Skeletal muscle satellite cell (primary cell): ENCODE results near the gene GRK3.

Experiments used
- H3K27me3 ChIP-seq: 2 replicates; pipeline ENCODE4 v1.7.0; 2013; ENCODE audit warnings: low read length; ENCODE audit not compliant: control insufficient read depth, insufficient read depth
- H3K36me3 ChIP-seq: 2 replicates; pipeline ENCODE4 v1.7.0; 2013; ENCODE audit warnings: mild to moderate bottlenecking, control low read depth, low read length; ENCODE audit not compliant: insufficient read depth
- H3K4me1 ChIP-seq: 2 replicates; pipeline ENCODE4 v1.7.0; 2013; ENCODE audit warnings: low read length; ENCODE audit not compliant: control insufficient read depth, insufficient read depth
- H3K4me2 ChIP-seq: 2 replicates; pipeline ENCODE4 v1.7.0; 2013; ENCODE audit warnings: mild to moderate bottlenecking, low read length
- H3K4me3 ChIP-seq: 2 replicates; pipeline ENCODE4 v1.7.0; 2013; ENCODE audit warnings: low read length
- H3K9ac ChIP-seq: 2 replicates; pipeline ENCODE4 v1.7.0; 2013; ENCODE audit warnings: mild to moderate bottlenecking, low read depth, low read length, moderate library complexity
- H3K9me3 ChIP-seq: replicated peaks from 2 replicates; pipeline ENCODE4 v1.7.0; 2013; ENCODE audit warnings: mild to moderate bottlenecking, control low read depth, low read length

GRK3 gene

DNA sequence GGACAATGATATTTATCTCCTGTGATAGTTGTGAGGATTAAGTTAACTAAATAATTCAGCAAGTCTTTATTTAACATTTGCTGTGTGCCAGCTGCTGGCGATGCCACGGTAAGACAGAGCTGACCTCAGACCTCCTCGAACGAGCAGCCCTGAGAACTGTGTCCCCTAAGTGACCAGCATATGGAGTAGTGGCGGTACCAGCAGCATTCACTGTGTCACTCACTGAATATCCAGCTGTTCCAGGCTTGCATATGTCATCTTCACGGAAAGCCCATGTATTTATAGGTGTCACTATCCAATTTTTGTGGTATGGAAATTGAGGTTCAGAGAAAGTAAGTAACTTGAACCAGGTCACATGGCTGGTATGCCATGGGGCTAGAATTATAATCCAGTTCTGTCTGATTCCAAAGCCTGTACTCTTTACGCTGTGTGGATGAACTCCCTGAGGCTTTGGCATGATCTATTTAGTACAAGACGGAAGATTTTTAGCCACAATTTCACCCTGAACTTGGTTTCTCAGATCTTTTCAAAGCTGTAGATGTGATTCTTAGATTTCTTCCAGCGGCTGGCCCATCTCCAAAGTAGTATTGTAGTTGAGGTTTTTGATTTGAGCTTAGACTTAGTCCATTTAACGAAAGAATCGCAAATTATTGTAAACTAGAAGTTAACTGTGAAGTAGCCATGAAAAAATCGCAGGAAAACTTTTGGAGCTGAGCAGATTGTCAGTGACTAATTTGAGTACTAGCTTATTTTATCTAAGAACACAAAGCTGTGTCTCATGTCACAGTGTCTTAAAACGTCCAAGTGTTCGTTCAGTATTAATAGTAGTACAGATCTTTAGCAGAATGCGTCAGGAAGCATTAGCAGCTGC, 128.2 kb downstream of the GRK3 start:
- Histone ChIP-seq H3K4me1 (no peaks in the 10 kb centered on the region), H3K36me3 (no peaks in the 10 kb centered on the region), H3K27me3 (peaks cover 4% of the 10 kb centered on the region), H3K4me2 (no peak overlapping the region), H3K4me3 (no peak overlapping the region), H3K9ac (no peak overlapping the region), H3K9me3 (no peaks in the 10 kb centered on the region)

DNA sequence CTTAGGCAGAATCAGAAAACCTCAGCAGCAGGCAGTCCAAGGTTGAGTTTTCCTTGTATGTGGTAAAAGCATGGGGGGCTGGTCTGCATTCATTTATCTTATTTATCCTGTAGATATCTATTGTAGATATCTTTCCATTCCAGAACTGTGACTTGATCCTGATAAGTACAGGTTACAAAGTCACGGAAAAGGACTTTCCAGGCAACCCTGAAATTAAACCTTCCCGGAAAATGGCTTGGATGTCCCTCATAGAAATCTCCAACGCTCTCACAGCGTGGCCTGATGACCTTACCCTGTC, 128.7 kb downstream of the GRK3 start:
- no peaks in the 10 kb centered on the region for H3K4me1 ChIP-seq
- no peak overlapping the region for H3K4me2 ChIP-seq
- no peaks in the 10 kb centered on the region for H3K9me3 ChIP-seq
- no peak overlapping the region for H3K4me3 ChIP-seq
- H3K36me3 ChIP-seq: no peaks in the 10 kb centered on the region
- peaks cover 6% of the 10 kb centered on the region for H3K27me3 ChIP-seq
- H3K9ac ChIP-seq: no peak overlapping the region

DNA sequence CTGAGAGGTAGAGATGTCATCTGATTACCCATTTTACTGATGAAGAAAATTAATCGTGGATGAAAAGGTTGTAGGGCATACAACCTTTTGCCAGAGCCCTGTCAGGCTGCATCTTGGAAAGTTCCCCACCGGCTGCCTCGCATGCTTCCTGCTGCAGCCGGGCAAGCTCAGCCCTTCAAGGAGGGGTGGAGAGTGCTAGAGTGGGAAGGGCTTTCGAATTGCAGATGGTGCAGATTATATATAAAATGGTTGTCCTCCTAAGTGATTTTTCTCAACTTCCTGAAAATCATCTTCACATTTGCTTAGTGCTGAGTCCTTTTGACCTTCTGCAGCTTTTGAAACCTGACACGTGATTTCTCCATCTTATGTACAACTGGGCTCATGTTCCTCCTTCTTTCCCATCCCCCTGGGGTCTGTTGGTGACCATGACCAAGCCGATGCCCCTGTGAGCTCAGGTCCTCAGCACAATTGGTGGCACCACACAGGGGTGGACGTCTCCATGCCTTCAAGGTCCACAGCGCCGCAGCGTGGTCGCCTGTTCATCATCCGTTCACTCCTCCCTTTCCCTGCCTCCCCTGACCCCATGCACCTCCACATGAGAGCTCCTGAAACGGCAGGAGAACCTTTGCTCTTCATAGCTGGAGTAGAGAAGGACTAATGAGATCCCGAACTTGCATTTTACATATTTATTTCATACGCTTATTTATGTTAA, 129.9 kb downstream of the GRK3 start:
- Histone ChIP-seq H3K9ac (no peak overlapping the region), H3K9me3 (no peaks in the 10 kb centered on the region), H3K4me1 (no peaks in the 10 kb centered on the region), H3K36me3 (no peaks in the 10 kb centered on the region), H3K27me3 (peaks cover 8% of the 10 kb centered on the region), H3K4me3 (no peak overlapping the region), H3K4me2 (no peak overlapping the region)

DNA sequence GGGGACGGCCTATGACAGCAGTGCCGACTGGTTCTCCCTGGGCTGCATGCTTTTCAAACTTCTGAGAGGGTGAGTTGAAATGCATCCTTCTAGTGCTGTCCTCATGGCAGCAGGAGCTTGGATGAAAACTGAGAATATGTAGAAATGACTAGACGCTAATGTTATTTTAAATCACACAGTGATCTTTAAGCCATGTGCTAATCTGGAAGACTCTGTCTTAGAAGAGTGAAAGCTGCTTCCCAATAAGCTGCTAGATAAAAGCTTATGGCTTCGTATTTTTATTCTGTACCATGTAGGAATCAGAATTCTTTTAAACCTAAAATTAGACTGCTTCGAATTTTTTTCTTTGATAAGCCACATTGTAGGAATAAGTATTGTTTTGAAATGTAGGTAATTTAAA, 130.7 kb downstream of the GRK3 start:
- Histone ChIP-seq H3K27me3 (peaks cover 8% of the 10 kb centered on the region), H3K4me1 (no peaks in the 10 kb centered on the region), H3K9me3 (no peaks in the 10 kb centered on the region), H3K9ac (no peak overlapping the region), H3K4me2 (no peak overlapping the region), H3K4me3 (no peak overlapping the region), H3K36me3 (no peaks in the 10 kb centered on the region)

DNA sequence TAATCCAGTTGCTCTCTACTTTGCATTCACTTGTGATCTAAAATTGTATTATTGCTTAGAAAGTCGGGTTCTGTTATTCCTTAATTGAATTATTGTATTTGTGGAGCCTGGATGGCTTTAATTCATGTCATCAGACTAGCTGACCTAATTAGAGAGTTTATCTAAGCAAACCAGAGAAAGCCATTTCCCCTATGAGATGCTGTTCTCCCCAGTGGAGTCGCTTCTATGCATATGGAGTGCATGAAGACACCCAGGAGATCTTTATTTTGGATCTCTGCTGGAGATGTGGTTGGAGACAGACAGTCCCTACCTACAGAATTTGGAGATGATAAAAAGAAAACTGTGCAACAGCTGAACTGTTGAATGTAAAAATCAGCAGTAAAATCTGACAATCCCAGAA, 132.3 kb downstream of the GRK3 start:
- Histone ChIP-seq H3K4me1 (no peaks in the 10 kb centered on the region), H3K4me2 (no peak overlapping the region), H3K9me3 (no peaks in the 10 kb centered on the region), H3K9ac (no peak overlapping the region), H3K27me3 (peaks cover 8% of the 10 kb centered on the region), H3K4me3 (no peak overlapping the region), H3K36me3 (no peaks in the 10 kb centered on the region)

DNA sequence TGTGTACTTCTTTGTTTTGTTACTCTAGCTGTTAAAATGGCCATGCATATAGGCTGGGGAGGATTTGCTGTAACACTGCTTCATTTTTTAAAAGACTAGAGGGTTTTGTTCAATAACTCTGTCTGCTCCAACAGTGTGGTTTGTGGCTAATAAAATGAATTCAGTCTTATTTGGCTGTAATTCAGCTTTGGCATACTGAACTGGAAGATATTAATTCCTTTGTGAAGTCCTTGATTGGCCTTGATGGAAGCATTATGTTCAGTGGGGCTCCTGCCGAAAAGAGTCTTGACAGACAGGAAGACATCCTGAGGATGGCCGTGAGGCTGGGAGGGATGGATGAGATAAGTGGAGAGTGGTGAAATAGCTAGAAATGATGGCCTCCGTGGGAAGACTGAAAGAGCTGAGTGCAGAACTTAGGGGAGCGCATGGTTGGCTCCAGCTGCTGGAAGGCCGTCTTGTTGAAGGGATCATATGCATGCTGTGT, 132.7 kb downstream of the GRK3 start:
- Histone ChIP-seq H3K36me3 (no peaks in the 10 kb centered on the region), H3K4me3 (no peak overlapping the region), H3K4me2 (no peak overlapping the region), H3K9ac (no peak overlapping the region), H3K27me3 (peaks cover 8% of the 10 kb centered on the region), H3K9me3 (no peaks in the 10 kb centered on the region), H3K4me1 (no peaks in the 10 kb centered on the region)

DNA sequence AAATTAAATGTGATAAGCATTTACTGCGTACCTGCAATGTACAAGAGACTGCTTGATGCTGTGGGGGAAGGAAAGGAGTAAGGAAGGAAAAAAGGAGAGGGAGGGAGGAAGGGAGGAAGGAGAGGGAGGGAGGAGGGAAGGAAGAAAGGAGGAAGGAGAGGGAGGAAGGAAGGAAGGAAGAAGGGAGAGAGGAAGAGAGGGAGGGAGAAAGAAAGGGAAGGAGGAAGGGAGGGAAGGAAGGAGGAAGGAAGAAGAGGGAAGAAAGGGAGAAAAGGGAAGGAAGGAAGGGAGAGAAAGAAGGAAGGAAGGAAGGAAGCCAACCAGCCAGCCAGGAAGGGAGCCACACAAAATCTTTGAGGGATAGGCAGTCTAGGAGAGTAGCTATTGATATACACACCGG, 133.5 kb downstream of the GRK3 start:
- Histone ChIP-seq H3K36me3 (no peaks in the 10 kb centered on the region), H3K4me1 (no peaks in the 10 kb centered on the region), H3K27me3 (peaks cover 5% of the 10 kb centered on the region), H3K9me3 (no peaks in the 10 kb centered on the region), H3K4me3 (no peak overlapping the region), H3K9ac (no peak overlapping the region), H3K4me2 (no peak overlapping the region)

DNA sequence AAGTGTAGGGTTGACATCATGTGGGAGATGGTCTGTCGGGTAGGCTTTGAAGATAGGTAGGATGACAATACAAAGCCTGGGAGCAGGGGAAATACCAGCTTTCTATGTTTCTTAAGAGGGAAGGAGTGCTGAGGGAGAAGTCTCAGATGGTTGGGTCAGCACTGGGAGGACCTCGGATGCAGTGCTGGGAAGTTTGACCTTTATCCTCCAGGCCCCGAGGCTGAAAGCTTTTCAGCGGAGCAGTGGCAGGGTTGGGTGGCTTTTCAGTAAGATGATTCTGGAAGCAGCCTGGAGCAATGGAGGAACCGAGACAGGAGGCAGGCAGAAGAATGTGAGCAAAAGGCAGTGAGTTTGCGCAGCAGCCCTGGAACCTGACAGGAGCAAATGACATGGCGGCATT, 134.0 kb downstream of the GRK3 start:
- H3K4me3 ChIP-seq: no peak overlapping the region
- no peaks in the 10 kb centered on the region for H3K36me3 ChIP-seq
- no peaks in the 10 kb centered on the region for H3K9me3 ChIP-seq

DNA sequence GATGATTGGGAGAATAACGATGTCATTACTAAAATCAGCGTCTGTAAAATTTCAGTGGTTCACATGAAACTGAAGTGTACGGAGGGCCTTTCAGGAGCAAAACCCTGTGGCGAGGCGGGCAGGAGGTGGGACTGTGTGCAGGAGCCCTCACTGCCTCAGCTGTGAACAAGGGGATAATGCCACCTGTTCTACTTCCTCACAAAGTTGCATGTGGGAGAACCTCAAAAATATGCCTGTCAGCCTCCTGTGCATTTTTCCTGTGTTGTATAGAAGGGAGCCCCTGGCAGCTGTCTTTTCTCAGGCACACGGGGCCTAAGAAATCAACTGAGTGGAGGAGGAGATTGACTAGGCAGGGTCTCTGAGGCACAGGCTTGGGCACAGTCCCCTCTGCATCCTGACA, 134.5 kb downstream of the GRK3 start:
- Histone ChIP-seq H3K36me3 (no peaks in the 10 kb centered on the region), H3K4me3 (no peak overlapping the region)

More for the DNA sequence above, 134.0 kb downstream of the GRK3 start:
- Histone ChIP-seq H3K4me1 (no peaks in the 10 kb centered on the region), H3K4me2 (no peak overlapping the region), H3K27me3 (peaks cover 5% of the 10 kb centered on the region), H3K9ac (no peak overlapping the region)

DNA sequence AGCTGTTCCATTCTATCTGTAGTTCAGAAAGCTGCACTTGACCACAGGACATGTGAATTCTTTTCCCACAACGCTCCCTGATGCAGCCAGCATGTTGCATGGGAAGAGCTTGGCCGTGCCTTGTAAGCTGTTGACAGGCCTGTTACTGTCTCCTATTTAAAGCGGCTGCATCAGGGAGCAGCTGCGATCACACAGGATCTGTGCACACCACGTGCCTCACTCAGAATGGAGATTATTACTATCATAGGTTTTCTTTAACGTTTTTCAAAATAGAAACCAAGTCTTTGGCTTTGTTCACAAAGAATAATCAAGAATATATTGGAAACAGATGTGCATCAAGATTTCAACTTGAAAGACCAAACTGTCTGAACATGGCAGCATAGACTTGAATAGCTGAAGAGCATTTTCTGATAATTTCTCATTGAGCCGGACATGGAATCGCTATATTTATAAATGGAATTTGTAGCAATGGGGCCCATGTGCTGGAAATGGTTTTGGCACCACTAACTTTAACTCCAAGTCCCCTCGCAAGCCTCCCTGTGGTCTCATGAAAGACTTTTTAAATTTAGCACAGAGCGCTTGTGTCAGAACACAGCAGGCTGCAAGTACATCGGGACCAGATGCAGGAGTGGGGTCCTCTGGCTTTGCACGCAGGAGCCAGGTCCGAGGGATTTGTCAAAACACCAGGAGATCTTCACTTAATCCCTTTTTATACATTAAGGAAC, 136.7 kb downstream of the GRK3 start:
- Histone ChIP-seq H3K27me3 (peaks cover 5% of the 10 kb centered on the region), H3K36me3 (no peaks in the 10 kb centered on the region), H3K4me1 (no peaks in the 10 kb centered on the region), H3K9ac (no peak overlapping the region), H3K9me3 (no peaks in the 10 kb centered on the region), H3K4me3 (no peak overlapping the region), H3K4me2 (no peak overlapping the region)

More for the DNA sequence above, 134.5 kb downstream of the GRK3 start:
- Histone ChIP-seq H3K9me3 (no peaks in the 10 kb centered on the region), H3K4me1 (no peaks in the 10 kb centered on the region), H3K9ac (no peak overlapping the region), H3K4me2 (no peak overlapping the region), H3K27me3 (peaks cover 5% of the 10 kb centered on the region)

DNA sequence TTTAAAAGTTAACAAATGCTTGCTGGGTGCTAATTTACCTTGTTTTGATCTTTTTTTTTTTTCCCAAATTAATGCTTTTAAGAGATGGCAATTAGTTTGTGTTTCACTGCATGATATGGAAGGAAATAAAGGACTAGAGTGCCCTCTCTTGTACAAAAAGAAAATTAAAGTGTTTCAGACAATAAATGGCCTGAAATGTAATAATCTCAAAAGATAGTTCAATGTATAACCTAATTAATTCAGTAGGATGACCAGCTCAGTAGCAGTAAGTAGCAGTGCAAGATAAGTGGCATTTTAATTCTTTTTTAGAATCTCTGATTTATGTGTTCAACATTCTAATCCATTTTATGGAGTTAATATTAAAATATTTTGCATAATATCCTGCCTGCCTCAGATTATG, 137.6 kb downstream of the GRK3 start:
- H3K36me3 ChIP-seq: no peaks in the 10 kb centered on the region

More for the DNA sequence above, 137.6 kb downstream of the GRK3 start:
- Histone ChIP-seq H3K9ac (no peak overlapping the region), H3K4me1 (no peaks in the 10 kb centered on the region), H3K9me3 (no peaks in the 10 kb centered on the region), H3K4me3 (no peak overlapping the region), H3K27me3 (peaks cover 5% of the 10 kb centered on the region), H3K4me2 (no peak overlapping the region)
